HG03439 (cell line): Measurements from ENCODE around the gene C1orf116.

Experiments used
- ATAC-seq: cut with Tn5 transposase; IDR thresholded peaks from one replicate; pipeline ENCODE4 v1.9.1; 2021; ENCODE audit warnings: mild to moderate bottlenecking, moderate library complexity; ENCODE audit not compliant: unreplicated experiment

Gene C1orf116

DNA sequence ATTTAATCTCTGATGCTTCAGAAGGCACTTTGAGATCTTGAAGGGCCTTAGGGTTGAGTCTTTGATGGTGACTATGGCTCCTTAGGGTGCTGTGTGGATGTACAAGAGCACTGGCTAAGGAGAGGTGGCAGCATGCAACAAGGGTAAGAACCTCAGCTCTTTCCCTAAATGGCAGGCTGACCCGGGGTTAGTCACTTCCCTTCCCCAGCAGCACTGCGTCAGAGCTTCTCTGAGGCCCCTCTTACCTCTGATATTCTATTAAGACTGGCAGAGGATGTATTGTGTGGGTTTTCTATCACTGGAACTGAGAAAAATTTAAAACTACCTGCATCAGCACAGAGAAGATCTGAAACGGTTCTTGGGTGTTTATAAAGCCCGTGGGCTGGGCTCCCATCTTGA is 11.8 kb downstream of the C1orf116 start:
- ATAC-seq, result no peak

DNA sequence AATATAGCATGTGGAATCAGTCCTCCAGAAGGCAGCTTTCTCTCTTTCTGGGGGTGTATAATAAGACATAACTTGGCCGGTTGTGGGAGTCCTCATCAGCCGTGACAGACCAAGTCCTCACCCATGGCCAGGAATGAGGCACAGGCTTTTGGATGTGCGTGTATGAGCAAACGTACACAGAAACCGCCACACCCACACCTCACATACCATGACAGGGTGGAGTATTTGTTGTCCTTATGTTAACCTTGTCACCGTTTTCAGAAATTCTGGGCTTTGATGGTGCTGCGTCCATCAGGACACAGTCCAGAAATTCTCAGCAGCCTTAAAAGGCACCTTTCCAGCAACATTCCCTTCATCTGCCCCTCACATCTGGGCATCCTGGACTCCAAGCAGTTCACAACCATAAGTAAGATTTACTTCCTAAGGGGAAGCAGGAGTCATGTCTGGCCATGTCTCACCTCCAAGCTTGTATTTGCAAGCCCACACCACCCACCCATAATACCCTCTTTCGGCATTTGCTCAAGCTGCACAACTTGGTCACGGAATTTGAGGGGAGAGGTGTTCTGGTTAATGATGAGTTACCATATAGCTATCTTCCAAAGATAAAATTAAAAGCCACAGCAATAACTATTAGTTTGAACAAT is 12.4 kb downstream of the C1orf116 start:
- no peak for ATAC-seq

DNA sequence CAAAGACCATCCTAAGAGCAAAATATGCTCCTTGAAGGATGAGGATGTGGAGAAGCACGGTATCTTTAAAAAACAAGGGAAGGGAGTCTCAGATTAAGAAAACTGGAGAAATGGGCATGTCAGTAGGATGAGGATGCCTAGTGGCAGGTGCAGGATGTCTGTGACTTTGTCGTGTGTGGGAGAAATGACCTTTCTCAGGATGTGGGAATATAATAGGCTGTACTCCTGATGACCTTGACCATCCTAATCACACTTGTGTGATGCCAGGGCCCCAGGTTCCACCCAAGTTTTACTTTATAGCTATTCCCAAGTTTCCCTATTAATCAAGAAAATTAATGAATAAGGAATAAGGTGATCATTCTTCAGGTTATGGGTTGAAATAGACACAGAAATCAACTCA is 12.9 kb downstream of the C1orf116 start:
- no peak for ATAC-seq

DNA sequence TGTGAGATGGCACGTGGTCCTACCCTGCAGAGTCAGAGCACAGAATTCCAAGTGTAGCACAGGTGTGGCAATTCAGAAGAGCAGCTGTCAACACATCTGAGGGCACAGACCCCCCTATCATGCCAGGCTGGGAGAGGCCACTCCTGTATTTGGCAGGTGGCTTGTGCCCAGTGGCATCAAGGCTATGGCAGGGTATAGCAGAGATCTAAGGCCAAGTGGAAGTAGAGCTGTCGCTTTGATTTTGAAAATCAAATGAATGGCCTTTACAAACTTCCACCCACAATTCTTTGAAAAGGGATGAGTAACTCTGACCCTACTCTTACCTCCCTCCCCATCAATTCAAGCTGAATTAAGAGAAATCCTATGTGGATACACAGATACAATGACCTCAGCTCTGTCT is 13.4 kb downstream of the C1orf116 start:
- ATAC-seq, result no peak

DNA sequence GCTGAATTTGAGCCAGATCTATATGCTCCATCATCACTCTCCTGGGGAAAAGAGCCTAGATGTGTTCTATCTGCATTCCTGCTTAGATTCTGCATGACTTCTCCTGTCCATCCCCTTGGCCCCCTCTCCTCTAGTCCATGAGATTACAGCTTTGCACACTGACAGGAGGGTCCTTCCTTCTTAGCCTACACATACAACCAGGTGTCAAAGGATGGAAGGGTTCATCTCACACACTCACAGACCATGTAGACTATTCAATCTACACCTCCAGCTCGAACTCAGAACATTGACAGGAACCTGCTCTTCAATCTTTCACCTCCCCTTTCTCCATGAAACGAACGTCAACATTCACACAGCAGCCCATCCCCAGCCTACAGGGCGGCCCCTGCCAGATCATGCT is 13.8 kb downstream of the C1orf116 start:
- ATAC-seq, result no peak

DNA sequence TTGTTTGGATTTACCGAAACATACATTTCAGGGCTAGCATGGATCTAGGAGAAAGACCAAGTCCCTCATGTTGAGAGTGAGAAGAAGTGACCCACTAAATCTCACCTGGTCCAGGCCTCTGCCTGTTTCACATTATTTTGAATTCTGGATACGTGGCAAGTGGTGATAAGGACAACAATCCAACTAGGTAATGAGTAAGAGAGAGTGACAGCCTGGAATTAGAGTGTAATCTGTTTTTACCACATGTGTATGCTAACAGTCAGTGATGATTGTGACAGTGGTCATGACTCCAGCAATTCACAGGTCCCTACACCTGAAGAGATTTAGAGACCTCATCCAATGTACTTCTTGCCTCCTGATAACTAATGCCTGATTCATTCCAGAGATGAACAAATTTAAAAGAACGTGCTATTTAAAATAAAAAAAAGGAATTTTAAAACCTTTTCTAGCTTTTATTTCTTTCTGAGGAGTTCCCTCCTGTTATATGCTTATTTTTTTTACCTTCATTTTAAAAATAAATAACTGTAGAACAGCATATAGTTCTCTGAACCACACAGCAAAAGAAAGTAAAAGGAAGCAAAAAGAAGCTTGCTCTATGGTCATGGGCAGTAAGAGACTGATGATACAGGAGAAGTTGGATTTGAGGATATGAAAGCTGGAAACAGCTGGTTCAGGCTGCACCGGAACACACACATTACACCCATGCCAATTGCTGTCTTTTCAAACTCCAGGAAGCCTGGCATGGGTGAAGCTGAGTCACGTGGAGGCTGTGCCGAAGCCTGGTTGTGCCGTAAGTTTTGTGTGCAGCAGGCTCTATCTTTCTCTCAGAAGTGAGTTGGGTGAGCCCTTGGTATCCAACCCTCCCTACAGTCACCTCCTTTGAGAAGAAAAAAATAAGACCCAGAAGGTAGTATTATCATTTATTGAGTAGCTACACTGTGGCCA is 14.7 kb downstream of the C1orf116 start:
- no peak for ATAC-seq

DNA sequence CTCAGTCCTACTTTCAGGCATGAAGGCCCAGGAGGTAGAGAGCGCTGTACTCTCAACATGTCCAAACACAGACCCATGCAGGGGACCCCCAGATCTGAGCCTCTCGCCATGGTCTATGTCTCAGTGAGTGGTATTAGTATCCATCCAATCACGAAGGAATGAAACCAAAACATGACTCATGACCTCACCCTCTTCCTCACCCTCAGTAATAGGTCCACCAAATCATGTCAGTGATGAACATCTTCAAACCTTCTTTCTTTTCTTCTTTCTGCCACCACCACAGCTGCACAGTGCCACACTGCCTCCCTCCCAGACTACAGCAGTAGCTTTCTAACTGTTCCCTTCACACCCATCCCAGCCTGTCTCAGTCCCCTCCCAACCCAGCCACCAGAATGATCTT is 16.8 kb downstream of the C1orf116 start:
- no peak for ATAC-seq

DNA sequence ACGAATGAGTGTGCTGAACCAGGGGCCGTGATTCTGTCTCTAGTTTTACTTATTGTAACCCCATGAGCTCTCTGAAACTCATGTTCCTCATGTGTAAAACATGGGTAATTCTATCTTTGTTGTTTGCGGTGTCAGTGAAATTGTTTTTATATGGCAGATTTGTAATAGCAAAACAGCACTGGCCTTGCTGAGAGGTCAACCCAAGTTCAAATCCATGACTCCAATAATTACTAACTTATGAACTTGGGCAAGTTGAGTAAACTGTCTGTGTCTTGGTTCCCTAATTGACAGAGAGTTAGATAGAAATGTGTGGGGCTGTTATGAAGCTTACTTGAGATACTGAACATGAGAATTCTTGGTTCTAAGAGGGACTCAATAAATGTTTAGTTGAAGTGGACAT is 17.8 kb downstream of the C1orf116 start:
- ATAC-seq, result no peak

DNA sequence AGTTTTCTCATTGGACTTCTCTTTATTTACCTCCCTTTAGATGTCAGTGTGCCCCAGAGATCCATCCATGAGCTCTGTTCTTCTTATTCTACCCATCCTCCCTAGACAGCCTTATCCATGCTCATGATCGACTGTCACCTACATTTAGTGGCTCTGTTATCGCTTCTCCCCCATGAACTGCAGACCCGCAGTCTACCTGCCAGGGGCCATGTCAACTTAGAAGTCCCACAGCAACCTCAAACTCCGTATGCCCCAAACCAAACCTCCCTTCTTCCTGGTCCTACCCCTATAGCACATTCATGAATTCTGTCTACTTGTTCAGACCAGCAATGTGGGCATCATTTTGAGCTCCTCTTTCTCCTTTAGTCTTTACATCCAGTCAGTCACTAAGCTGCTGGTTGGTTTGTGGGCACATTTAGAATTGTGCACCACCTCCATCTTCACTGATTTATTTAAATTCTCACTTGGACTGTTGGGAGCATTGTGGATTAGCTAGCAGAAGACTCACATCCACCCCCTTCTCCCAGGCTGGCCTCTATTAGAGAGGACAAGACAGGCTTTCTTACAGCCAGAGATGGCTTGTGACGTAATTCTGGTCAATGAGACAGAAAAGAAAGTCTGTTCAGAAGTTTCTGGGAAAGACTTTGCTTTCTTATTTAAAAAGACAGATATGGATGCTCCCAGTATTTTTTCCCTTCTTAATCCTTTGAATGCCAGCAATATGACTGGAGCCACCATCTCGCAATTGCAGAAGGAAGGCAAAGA is 19.1 kb downstream of the C1orf116 start:
- no peak for ATAC-seq

DNA sequence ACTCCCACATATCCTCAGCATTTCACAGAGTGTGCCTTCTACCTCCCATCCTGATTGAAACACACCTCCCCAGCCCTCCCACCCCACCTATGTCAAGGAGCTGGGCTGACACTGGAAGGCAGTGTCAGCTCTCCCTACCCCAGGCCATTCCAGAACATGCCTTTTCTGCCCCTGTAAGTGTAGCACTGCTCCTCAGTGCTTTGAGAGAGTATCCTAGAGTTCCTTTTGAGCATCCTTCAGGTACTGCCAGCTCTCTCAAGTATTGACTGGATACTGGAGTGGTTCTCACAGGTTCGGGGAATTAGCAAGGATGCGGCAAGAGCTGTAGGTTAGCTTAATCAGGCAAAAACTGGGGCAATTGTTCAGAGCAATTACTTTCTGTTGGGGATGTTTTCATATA is 21.8 kb downstream of the C1orf116 start:
- ATAC-seq, result no peak

DNA sequence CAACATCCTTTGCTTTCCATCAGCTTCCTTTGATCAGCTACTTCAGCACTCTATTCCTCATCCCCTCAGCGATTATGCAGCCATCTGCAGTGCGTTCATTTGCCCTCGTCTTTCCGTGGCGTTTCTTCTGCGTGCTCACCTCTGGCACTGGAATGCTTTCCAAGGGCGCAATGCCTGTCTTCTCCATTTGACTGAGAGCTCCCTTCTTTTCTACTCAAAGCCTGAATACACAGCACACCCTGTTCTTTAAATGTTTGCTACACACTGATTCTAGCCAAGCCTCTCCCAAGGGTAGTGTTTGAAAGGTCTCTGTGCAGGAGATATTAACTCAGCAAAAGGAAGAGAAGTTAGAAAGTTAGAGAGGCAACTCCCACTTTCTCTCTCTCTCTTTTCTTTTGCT is 22.6 kb downstream of the C1orf116 start:
- no peak for ATAC-seq

DNA sequence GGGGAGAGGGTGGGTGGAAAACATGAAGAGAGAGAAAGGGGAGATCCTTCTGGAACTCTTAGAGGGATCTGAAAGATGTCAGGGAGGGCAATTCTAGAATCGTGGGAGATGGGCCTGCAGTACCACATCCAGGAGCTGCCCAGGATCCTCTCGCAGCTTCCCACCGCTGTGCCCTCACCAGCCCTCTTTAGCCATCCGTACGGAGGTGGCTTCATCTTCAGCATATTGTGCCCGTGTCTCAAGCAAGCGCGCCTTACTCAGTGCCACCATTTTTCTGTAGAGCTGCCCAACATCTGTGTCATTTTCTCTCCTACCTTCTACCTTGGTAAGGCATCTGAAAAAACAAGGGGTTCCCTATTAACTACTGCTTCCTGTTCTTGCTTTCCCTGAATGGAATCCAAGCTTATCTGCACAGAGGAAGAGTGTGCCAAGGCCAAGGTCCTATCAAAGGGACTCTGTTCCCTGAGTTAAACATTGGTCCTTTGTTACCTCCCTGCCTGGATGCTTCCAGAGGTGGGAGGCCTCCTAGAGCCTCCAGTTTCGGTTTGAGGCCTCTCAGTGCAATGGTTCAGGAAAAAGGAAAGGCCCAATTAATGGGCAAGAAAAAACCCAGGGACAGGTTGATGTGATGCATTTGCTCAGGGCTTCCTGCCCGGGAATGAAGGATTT is 23.2 kb downstream of the C1orf116 start:
- no peak for ATAC-seq

DNA sequence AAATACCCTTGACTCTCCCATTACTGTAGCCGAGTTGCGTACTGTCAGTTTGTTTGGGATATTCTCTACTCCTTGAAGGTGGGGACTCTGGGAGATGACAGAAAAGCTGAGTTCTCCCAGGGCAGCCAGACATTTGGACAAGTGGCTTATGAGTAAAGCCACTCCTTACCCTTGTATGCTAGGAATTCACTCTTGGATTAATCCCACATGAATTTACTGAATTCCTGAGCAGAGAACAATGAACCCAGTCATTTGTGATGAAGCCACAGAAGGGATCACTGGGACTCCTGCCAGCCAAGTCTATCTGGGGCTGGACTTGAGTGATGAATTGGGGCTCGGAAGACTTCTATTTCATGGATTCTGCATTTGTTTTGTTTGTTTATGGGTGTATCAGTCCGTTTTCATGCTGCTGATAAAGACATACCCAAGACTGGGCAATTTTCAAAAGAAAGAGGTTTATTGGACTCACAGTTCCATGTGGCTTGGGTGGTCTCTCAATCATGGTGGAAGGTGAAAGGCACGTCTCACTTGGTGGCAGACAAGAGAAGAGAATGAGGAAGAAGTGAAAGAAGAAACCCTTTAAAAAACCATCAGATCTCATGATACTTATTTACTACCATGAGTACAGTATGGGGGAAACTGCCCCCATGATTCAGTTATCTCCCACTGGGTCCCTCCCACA is 25.1 kb downstream of the C1orf116 start:
- no peak for ATAC-seq

DNA sequence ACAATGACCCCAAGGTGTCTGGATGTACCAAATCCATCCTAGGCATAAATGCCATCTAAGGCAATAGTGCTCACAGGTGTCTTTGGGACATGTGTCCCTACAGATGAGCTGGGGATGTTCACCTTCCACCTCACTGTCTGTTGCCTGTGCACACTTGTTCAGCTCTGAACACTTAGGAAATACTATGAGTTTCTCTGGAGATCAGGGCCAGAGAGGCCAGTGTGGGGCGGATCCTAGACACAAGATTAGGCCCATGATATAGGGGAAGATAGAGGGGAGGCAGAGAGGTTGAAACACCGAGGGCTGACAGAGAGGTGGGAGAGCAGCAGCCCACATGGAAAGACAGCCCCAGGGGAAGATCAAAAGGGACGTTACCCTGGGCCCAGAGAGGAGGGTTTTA is 25.6 kb downstream of the C1orf116 start:
- ATAC-seq, result no peak

DNA sequence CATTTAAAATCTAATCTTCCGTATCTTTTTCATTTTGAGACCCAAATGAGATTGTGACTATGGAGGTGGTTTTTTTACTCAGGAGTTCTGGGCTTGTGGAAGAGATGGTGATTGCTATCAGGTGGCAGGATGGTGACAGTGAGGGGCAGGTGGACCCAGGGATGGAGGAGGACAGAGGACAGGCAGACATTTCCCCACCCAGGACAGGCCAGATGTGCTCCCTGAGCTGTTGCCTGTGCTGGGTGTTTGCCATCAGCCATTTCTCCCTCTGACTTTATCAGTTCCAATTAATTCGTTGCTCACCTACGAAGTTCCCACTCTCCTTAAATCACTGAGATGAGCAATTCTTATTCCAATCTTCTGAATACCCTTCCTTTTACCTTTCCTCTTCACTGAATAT is 26.5 kb downstream of the C1orf116 start:
- ATAC-seq, result no peak

DNA sequence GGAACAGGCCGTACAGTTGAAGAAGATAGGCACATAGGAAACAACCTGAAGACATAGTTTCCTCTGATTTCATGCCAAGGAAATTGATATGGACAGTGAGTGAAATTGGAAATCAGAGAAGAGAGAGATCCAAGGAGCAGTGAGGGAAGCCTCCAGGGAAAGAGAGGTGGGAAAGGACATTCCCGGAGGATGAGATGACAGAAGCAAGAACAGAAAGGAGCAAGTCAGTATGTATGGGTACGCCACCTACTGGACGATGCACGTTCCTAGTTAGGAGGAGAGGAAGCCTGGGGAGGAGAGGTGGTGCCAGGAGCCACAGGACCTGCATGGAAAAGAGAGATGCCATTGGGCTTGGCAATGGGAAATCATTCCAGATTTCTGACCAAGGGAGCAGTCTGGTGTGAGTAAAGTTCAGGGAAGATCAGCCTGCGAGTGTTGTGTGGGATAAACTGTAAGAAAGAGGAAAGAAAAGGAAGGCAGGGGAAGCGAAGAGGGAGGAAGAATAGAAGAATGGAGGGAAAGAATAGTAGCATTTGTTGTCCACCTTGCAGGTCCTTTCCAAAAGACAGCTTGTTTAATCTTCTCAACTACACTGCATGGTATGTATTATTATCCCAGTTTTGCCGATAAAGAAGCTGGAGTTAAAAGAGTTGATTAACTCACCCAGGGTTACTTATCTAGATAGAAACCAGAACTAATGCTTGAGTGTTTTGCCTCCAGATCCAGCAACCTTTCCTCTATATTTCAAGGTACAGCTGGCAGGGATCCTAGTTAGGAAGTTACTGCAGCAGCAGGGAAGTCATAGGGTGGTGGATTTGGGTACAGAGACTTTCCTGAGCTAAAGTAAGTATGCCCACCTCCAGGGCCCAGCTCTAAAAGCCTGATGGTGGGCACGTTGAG is 27.4 kb downstream of the C1orf116 start:
- no peak for ATAC-seq

DNA sequence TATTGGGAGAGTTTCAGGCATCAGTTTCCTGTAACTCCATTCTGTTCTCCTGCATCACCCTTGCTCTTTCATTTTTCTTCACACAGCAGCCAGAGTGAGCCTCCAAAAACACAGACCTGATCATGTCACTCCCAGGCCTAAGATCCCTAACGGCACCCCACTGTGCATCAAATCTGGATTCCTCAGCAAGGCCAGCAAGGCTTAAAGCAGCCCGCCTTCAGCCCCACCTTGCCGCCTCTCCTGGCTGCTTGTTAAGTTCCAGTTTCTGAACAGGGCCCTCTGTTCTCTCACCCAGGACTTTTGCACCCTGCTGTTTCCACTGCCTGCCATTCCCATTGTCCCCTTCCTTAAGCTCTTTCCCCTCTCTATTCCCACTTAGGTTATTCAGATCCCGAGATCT is 29.3 kb downstream of the C1orf116 start:
- no peak for ATAC-seq

DNA sequence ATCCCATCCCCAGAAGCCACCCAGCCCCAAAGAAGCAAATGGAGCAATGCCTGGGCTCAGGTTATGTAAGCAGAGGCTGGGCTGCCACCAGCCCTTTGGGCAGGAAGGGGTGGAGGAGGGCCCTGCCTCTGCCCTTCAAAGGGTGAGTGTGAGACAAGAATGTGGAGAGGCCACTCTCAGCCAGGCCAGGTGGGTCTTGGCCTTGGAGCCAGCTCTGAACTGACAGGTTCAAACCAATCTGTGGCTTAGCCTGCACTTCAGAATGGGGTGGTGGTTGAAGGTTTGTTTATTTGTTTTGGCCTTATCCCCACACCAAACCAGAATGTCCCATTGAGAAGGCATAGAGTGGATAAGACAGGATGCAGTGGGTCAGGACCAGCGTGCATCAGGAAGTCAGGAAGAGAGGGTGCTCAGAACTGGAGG is 29.8 kb downstream of the C1orf116 start:
- no peak for ATAC-seq

DNA sequence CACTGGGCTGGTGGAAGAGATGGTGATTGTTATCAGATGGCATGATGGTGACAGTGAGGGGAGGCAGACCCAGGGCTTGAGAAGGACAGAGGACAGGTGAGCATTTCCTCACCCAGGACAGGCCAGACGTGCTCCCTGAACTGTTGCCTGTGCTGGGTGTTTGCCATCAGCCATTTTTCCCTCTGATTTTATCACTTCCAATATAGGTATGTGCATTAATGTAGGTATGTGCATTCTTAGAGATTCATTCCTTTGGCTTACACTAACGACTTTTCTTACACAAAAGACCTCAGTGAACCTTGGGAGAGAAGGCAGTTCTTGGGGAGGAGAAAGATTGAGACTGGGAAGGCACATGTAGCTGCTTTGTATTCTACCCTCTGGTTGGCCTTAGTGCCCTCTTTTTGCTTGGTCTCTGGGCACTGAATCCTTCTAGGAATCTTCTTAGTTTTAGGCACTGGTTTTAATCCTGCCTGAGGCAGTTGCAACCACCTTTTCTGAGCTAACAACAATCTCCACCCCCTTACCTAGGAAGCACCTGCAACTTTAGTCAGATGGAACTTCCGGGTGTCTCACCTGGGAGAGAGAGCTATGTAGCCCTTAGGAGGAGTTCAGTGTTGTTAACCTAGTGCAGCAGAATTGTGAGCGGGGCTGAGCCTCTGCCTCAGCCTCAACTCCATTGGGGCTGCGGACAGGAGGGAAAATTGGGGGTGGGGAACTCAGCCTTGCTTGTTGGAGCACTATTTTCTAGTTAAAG is 30.9 kb downstream of the C1orf116 start:
- no peak for ATAC-seq
